Fibroblast of lung (primary cell): ENCODE results near the gene MANSC1.

Source experiments
- EZH2 ChIP-seq: IDR thresholded peaks from 2 replicates; pipeline ENCODE4 v1.5.1; 2012; ENCODE audit warnings: low read length, control low read depth, mild to moderate bottlenecking; ENCODE audit errors: missing control alignments
- TF ChIP-seq, protein P1 (sequence below), 2 donors: IDR thresholded peaks in 1 of 2; conservative IDR thresholded peaks in 1 of 2; 1 replicate in 1 of 2; 2 replicates in 1 of 2; pipeline ENCODE4 v1.5.1; 2011 to 2012; ENCODE audit warnings: low read length in 2 of 2, control low read depth in 1 of 2, inconsistent platforms in 1 of 2, low read depth in 1 of 2, mild to moderate bottlenecking in 1 of 2

DNA sequence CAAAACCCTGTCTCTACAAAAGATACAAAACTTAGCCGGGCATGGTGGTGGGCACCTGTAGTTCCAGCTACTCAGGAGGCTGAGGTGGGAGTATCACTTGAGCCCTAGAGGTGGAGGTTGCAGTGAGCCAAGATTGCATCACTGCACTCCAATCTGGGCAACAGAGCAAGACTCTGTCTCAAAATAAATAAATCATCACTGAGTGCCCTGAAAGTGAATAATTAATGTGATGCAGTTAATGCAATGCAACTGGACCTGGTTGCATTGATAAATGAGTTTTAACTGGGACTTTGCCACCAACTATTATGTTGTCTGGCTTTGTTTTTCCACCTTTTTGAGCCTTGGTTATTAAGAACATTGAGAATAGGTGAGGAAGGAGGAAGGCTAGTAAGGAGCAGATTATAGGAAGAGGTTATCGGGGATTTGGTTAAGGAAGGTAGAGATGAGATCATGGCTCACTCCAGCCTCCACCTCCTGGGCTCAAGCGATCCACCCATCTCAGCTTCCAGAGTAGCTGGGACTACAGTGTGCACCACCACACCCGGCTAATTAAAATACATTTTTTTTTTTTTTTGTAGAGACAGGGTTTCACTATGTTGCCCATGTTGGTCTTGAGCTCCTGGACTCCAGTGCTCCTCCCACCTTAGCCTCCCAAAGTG is 14.9 kb upstream of the MANSC1 start:
- TF ChIP-seq, protein P1, sequence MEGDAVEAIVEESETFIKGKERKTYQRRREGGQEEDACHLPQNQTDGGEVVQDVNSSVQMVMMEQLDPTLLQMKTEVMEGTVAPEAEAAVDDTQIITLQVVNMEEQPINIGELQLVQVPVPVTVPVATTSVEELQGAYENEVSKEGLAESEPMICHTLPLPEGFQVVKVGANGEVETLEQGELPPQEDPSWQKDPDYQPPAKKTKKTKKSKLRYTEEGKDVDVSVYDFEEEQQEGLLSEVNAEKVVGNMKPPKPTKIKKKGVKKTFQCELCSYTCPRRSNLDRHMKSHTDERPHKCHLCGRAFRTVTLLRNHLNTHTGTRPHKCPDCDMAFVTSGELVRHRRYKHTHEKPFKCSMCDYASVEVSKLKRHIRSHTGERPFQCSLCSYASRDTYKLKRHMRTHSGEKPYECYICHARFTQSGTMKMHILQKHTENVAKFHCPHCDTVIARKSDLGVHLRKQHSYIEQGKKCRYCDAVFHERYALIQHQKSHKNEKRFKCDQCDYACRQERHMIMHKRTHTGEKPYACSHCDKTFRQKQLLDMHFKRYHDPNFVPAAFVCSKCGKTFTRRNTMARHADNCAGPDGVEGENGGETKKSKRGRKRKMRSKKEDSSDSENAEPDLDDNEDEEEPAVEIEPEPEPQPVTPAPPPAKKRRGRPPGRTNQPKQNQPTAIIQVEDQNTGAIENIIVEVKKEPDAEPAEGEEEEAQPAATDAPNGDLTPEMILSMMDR (conservative IDR thresholded peaks at IDR 0.05 in 1 of 2, IDR thresholded peaks at IDR 0.05 in 1 of 2; ENCODE audit: low read depth in 1 of 2, low read length in 2 of 2) = no peak
- TF ChIP-seq EZH2 = no peak
